Suprapubic skin (tissue), 3 donors: Measurements from ENCODE around the gene AKAP8.
"Not testable (repeated sequence)": the region's sequence is repeated elsewhere in the genome, so short reads cannot be mapped to it uniquely, and the experiment has no call there.

ENCODE experiments used
- EP300 ChIP-seq: sonication (generic); formaldehyde crosslinking; IDR thresholded peaks from one replicate; pipeline ENCODE4 v1.6.1; 2017; ENCODE audit warnings: antibody characterized with exemption
- POLR2A ChIP-seq, 2 donors: fragments of 450-650 bp; IDR thresholded peaks; one replicate each; pipeline ENCODE4 v1.6.1; 2017; ENCODE audit warnings: antibody characterized with exemption in 2 of 2, mild to moderate bottlenecking in 2 of 2, moderate library complexity in 2 of 2
- TF ChIP-seq, protein P1 (sequence below), 2 donors: fragments of 200-600 bp in 1 of 2; fragments of 450-650 bp in 1 of 2; sonication (generic) in 1 of 2; IDR thresholded peaks; one replicate each; pipeline ENCODE4 v1.5.1; 2016 to 2019; ENCODE audit warnings: antibody characterized with exemption in 2 of 2, mild to moderate bottlenecking in 1 of 2, moderate library complexity in 1 of 2

DNA sequence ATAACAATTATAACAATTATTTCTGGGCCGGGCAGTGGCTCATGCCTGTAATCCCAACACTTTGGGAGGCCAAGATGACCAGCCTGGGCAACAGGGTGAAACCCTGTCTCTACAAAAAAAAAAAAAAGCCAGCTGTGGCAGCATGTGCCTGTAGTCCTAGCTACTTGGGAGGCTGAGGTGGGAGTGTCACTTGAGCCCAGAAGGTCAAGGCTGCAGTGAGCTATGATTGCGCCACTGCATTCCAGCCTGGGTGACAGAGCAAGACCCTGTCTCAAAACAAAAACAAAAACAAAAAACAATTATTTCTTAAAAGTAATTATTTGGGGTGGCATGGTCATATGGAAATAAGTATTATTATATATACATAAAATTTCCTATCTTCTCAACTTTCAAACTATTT lies 31.8 kb upstream of the AKAP8 start:
- TF ChIP-seq, protein P1, sequence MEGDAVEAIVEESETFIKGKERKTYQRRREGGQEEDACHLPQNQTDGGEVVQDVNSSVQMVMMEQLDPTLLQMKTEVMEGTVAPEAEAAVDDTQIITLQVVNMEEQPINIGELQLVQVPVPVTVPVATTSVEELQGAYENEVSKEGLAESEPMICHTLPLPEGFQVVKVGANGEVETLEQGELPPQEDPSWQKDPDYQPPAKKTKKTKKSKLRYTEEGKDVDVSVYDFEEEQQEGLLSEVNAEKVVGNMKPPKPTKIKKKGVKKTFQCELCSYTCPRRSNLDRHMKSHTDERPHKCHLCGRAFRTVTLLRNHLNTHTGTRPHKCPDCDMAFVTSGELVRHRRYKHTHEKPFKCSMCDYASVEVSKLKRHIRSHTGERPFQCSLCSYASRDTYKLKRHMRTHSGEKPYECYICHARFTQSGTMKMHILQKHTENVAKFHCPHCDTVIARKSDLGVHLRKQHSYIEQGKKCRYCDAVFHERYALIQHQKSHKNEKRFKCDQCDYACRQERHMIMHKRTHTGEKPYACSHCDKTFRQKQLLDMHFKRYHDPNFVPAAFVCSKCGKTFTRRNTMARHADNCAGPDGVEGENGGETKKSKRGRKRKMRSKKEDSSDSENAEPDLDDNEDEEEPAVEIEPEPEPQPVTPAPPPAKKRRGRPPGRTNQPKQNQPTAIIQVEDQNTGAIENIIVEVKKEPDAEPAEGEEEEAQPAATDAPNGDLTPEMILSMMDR (IDR thresholded peaks at IDR 0.05): not testable (repeated sequence)
- not testable (repeated sequence) for TF ChIP-seq POLR2A (IDR thresholded peaks at IDR 0.05); EP300
